Activated naive CD4-positive, alpha-beta T cell treated with anti-CD3 and anti-CD28 coated beads, Interleukin-2, amount 50 U/mL, for 72 hours (primary cell): Measurements from ENCODE around the gene POU2F2. TPM values are rescaled to one million over a fixed set of nuclear protein-coding genes. Genes with fewer than 3 reads are reported as not detected.

Experiments used
- ATAC-seq, 2 donors: fragments of 150-1000 bp; cut with Tn5 transposase; 2 replicates each; pipeline ENCODE4 v1.10.0; 2021; ENCODE audit warnings: mild to moderate bottlenecking in 2 of 2, moderate library complexity in 2 of 2
- DNase-seq, 2 donors: peaks; one replicate each; pipeline ENCODE4 v3.0.0; 2021 to 2022; ENCODE audit warnings: low spot score in 2 of 2
- H3K27ac Mint-ChIP-seq, 2 donors: one replicate each; pipeline ENCODE4 v1.8.0; 2022; ENCODE audit warnings: mild to moderate bottlenecking in 2 of 2, mixed read lengths in 2 of 2
- H3K36me3 Mint-ChIP-seq, 2 donors: one replicate each; pipeline ENCODE4 v1.8.0; 2022; ENCODE audit warnings: mixed read lengths in 2 of 2
- H3K9me3 Mint-ChIP-seq, 2 donors: one replicate each; pipeline ENCODE4 v1.8.0; 2022; ENCODE audit warnings: mixed read lengths in 2 of 2
- total RNA-seq, 2 donors: library from RNA; stranded (reverse); gene quantifications; one replicate each; pipeline ENCODE4 v1.2.3, GENCODE V29; 2022

Gene POU2F2
- total RNA-seq, 2 donors from 2014 or later: 34.2 to 39.6 TPM

DNA sequence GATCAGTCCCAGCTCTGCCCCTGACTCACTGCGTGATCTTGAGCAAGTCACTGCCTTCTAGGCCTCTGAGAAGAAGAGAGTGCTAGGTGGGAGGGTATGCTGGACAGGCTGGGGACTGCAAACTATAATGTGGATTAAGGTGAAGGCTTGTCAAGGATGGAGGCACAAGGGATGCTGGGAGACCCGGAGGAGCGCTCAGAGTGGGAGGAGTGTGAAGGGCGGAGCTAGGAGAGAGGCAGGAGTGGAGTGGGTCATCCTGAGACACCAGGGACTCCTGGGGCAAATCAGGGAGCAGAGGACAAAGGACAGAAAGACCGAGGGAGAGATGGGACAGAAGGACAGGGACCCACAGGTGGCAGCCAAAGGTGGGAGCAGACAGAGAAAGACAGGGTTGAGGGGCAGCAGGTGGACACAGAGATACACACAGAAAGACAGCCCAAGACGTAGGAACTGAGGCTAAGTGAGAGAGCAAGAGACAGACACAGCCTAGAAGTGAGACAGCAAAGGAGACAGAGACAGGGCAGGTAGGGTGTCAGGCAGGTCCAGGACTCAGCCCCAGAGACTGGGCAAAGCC lies 64.8 kb downstream of the POU2F2 start:
- peak in 1 of 2 donors; percentile 21 for ATAC-seq
- Mint-ChIP-seq H3K27ac (no peak overlapping the region), H3K9me3 (no peaks in the 10 kb centered on the region), H3K36me3 (no peaks in the 10 kb centered on the region)
- DNase-seq: no peak

DNA sequence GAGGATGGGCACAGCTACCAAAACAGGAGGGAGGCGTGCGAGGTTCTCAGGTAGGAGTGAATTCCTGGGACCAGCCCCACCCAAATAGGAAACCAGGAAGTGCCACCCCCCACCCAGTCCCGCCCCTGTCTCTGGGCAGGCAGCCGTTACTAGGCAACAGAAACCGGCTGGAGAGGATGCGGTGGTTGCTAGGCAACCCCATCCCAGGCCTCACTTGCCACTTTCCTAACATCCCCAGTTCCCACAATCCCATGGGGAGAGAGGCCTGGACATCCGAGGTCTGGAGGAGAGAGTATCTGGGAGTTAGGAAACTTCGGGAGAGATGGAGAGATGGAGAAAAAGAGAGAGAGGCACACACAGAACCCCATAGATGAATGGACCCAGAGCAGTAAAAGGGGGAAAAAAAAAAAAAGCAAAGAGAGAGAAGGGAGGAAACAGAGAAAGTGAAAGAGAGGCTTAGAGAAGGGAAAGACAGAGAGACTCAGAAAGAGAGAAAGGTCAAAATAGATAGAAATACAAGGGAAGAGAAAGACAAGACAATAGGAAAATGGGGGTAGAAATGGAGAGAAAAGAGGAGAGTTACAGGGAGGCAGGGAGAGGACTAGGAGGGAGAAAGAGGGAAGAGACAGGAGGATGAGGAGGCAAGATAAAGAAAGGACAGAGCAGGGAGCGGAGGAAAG lies 66.0 kb downstream of the POU2F2 start:
- ATAC-seq (no peak), DNase-seq (no peak)
- Mint-ChIP-seq H3K27ac (no peak overlapping the region), H3K36me3 (no peaks in the 10 kb centered on the region), H3K9me3 (no peaks in the 10 kb centered on the region)

DNA sequence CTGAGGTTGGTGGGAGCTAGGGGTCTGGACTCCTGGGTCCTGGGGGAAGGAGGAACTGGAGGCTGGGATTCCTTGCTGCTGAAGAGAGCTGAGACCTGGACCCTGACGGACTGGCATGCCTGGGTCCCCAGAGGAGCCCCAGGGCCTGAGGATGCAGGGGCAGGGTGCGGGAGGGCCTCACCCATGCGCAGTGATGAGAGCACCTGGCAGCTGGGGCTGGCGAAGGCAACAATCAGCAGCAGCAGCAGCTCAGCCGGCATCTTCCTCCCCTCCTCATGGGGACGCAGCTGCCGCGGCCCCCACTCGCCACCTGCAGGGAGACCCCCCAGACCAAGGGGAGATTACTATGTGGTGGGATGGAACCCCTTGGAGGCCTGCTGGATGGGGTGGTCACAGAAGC lies 66.7 kb downstream of the POU2F2 start:
- DNase-seq (no peak), ATAC-seq (no peak)
- H3K36me3 Mint-ChIP-seq: no peaks in the 10 kb centered on the region
- H3K9me3 Mint-ChIP-seq: no peaks in the 10 kb centered on the region
- H3K27ac Mint-ChIP-seq: no peak overlapping the region

DNA sequence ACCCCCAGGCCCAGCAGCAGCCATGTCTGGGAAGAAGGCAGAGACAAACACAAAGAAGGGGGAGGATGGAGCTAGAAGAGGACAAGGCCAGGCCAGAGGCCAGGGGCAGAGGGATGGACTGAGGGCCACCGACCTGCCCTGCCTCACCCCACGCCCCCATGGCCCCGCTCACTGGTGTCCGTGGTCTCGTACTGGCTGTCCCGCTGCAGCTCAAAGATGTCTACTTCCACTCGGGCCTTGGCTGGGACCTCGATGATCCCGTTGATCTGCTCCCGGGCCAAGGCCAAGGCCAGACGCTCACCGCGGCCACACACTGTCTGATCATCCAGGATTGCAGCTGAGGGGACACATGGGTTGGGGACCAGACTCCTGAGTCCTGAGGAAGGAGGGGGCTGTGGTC lies 67.2 kb downstream of the POU2F2 start:
- H3K36me3 Mint-ChIP-seq: no peaks in the 10 kb centered on the region
- no peak for ATAC-seq

DNA sequence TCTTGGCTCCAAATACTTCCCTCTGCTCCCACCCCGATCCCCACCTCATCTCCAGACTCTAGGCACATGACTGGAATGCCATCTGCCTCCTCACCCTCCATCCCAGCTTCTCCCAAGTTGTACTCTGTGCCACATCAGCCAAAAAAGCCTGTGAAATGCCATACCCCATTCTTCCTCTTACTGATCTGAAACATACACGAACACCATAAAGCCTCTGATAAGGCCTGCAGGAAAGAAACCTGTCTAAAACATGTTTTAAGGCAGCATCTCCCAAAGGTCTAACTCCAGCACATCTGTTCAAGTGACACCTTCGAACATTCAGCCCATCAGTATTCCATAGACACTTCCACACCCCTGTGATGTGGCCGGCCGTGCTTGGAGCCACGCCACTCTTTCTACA lies 67.8 kb downstream of the POU2F2 start:
- Mint-ChIP-seq H3K27ac (no peak overlapping the region), H3K36me3 (no peaks in the 10 kb centered on the region), H3K9me3 (no peaks in the 10 kb centered on the region)
- ATAC-seq: no peak
- DNase-seq: no peak

More for the DNA sequence above, 67.2 kb downstream of the POU2F2 start:
- Mint-ChIP-seq H3K27ac (no peak overlapping the region), H3K9me3 (no peaks in the 10 kb centered on the region)
- DNase-seq: no peak

DNA sequence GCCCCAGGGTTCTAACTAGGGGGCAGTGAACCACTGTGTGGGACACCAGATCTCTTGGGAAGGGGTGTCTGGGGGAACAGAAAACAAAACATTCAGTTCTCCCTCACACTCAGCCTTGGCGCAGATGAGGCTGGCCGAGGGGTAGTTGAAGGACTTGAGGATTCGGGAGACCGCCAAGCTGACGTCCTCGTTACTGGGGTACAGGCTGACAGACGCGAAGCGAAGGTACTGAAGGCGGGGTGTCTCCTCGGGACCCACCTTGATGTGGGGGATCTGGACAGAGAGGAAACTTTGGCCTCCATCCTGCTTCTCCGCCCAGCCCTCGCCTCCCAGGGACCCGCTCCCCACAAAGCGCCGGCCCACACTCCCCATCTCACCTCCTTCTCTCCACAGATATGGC lies 69.9 kb downstream of the POU2F2 start:
- H3K36me3 Mint-ChIP-seq: no peaks in the 10 kb centered on the region
- H3K9me3 Mint-ChIP-seq: no peaks in the 10 kb centered on the region
- H3K27ac Mint-ChIP-seq: peak overlapping the region in 1 of 2 donors; percentile 46
- no peak for ATAC-seq
- DNase-seq: no peak

DNA sequence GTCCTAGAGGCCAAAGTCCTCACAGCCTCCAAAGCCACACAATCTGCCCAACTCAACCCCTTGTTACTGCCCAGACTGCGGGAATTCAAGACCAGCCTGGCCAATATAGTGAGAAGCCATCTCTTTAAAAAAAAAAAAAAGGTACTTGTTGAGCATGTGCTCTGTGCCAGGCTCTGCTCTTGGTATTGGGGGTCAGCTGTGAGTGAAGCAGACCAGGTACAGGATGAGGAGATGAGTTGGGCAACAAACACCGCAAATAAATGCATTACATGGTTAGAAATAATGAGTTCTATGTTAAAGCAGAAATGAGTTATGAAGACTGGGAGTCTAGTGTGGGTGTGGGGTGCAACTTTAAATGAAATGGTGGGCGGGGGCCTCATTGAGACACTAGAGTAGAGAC lies 72.1 kb downstream of the POU2F2 start:
- no peak overlapping the region for H3K27ac Mint-ChIP-seq
- no peaks in the 10 kb centered on the region for H3K36me3 Mint-ChIP-seq
- DNase-seq (no peak), ATAC-seq (no peak)
- H3K9me3 Mint-ChIP-seq: no peaks in the 10 kb centered on the region

DNA sequence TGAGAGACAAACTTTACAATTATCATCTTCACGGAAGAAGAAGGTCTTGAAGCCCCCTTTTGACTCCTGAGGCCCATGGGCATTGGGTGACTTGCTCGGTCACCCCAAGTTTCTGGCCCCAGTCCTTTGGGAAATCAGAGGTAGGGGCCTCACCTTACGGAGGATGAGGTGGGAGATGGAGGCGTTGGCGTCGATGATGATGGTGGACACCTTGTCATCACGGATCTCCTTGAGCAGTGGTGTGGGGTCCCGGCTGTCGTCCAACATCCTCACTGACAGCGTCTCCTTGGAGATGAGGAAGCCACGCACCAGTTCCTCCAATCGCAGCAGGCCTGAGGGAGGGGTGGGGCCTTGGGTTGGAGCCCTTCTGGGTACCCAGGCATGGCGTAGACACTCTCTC lies 73.0 kb downstream of the POU2F2 start:
- H3K9me3 Mint-ChIP-seq: no peaks in the 10 kb centered on the region
- no peak overlapping the region for H3K27ac Mint-ChIP-seq
- H3K36me3 Mint-ChIP-seq: no peaks in the 10 kb centered on the region
- DNase-seq (no peak), ATAC-seq (no peak)

DNA sequence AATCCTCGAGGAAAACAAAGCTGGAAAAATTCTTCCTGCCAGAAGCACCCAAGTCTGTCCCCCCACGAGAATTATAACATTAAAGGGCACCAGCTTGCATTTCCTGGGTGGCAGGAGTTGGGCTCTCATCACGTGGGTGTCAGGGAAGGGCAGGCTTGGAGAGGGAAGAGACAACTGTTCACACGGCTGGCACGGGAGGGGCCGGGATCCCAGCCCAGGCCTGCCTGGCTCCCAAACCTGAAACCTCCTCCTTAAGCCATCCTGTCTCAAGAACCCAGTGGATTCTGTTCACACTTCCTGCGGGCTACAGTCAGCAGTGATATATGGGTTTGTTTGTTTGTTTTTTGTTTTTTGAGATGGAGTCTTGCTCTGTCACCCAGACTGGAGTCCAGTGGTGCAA lies 74.4 kb downstream of the POU2F2 start:
- H3K9me3 Mint-ChIP-seq: no peaks in the 10 kb centered on the region
- ATAC-seq: no peak
- DNase-seq: no peak
- H3K27ac Mint-ChIP-seq: no peak overlapping the region
- no peaks in the 10 kb centered on the region for H3K36me3 Mint-ChIP-seq

DNA sequence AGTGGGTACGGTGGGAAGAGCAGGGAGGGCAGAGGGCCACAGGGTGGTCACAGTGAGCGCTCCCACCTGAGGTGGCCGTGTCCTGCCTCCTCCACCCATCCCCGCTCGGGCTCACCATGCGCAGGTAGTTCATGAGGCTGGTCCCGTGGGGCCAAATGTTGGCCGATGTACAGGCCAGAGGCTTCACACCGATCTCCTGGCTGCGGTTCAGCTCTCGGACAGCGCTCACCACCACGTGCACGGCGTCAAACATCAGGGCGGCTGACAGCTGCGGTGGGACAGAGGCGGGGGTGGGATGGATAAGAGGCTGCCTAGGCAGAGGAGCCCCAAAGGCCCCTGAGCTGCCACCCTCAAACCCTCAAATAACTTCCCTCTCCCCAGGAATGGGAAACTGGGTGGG lies 78.0 kb downstream of the POU2F2 start:
- ATAC-seq: no peak
- Mint-ChIP-seq H3K36me3 (no peaks in the 10 kb centered on the region), H3K27ac (no peak overlapping the region), H3K9me3 (no peaks in the 10 kb centered on the region)
- DNase-seq: no peak

DNA sequence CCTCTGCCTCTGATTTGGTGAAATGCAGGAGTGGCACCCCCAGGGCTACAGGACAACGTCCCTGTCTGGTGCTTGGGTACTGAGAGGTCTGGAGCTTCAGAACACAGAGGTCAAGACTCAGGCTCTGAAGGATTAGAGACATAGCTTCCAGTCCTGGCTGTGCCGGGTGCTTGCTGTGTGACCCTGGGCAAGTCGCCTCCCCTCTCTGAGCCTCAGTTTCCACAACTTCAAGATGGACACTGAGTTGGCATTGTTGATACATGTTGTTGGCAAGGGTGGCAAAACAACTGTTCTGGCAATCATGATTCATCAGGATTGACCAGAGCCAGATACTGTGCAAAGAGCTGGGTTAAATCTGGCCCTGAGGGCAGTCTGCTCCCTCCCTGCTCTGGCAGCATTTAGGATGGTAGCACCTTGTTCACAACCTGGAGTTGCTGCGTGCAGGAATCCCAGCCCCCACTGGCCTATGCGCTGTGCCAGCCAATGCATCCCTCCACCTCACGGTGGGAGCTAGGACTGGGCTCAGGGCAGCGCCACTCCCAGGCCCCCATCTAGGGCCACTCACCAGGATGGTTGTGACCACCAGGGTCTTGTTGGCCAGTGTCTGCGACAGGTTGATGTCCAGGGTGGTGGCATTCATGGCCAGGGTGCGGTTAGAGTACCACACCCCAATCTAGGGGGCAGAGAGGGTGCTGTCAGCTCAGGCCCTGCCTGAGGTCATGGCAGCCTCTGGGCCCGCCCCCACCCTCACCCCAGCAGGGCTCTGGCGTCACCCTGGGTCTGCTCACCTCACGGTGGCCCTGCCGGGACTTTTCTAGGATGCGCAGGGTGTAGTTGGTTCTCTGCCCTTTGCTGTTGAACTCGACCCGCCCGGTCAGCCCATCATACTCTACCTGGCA lies 79.0 kb downstream of the POU2F2 start:
- DNase-seq: no peak
- Mint-ChIP-seq H3K9me3 (no peaks in the 10 kb centered on the region), H3K27ac (peak overlapping the region in 1 of 2 donors; percentile 49), H3K36me3 (no peaks in the 10 kb centered on the region)
- ATAC-seq: no peak

DNA sequence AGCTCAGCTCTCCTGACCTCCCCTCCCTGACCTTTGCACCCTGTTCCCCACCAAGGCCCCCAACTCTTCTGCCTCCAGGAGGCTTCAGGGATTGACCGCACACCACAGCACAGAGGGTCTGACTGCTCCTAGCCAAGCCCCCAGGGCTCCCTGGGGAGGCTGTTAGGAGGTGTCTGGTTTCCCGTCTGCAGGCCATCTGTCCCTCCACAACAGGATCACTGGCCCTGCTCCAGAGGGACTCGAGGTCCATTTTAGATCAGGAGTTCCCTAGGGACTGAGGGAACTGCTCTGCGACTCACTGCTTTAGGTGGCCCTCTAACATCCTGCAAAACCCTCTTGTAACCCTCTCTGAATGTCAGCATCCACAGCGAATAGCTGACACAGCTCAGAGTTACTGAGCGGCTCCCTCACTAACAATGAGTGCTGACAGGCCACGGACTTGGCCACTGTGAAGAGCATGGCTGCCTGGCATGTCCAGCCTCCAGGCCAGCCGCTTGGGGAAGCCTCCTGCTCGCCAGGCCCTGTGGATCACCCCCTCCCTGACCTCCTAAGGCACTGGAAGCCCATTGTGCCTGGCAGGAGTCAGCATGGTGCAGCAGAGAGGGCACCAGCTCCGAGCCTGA lies 79.9 kb downstream of the POU2F2 start:
- no peak for DNase-seq
- Mint-ChIP-seq H3K9me3 (no peaks in the 10 kb centered on the region), H3K36me3 (no peaks in the 10 kb centered on the region), H3K27ac (peak overlapping the region in 1 of 2 donors; percentile 79)
- no peak for ATAC-seq

DNA sequence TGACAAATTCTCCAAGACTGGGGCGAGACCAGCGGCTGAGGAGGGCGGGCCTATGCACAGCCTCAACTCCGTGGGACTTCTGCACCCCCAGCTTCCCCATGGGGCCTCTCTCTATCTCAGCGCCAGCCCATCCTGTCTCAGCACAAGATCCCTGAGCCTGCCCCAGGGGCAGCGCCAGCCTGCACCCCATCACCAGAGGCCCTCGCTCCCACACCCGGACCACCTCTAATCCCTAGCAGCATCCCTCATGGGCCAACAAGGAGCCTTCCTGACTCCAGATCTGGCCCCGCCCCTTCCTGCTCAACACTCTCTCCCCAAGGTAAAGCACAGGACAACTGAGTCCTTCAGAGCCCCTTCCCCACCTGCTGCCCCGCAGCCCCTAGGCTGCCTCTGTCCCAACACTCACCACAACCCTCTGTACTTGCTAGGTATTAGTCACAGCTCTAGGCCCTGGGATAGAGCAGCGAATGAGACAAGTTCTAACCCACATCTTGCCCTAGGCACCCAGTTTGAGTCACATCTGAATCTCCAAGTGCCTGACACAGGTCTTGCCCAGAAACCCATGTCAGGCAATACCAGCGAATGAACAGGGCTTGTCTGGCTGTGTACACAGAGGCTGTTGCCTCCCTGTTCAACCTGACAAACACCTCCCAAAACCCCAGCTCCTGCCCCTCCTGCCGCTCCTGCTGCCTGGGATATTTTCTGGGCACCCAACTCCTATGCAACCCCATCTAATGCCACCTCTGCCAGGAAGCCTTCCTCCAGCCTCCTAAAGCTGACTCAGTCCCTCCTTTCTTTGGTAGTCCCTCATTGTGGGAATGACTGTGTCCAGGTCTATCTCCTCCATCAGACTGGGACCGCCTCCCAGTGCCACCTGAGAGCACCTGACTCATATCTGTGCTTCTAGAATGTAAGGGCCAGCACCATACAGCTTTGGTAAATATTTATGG lies 80.8 kb downstream of the POU2F2 start:
- ATAC-seq (peak; percentile 93 to 97), DNase-seq (peak; percentile 65)
- Mint-ChIP-seq H3K36me3 (no peaks in the 10 kb centered on the region), H3K27ac (peak overlapping the region; percentile 79 to 87), H3K9me3 (no peaks in the 10 kb centered on the region)

DNA sequence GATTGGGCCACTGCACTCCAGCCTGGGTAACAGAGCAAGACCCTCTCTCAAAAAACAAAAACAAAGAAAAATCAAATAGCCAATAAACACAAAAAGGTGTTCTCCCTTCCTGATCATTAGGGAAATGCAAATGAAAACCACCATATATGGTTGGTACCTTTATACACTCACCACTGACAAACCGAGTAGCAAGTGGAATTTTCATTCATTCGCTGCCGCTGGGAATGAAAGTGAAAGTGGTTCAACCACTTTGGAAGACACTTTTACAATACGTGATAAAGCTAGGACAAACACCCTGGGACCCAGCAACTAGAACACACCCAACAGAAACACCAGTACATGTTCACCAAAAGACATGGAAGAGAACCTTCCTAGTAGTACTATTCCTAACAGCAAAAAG lies 83.3 kb downstream of the POU2F2 start:
- ATAC-seq (no peak), DNase-seq (no peak)
- no peaks in the 10 kb centered on the region for H3K9me3 Mint-ChIP-seq
- no peaks in the 10 kb centered on the region for H3K36me3 Mint-ChIP-seq
- H3K27ac Mint-ChIP-seq: peak overlapping the region in 1 of 2 donors; percentile 78

DNA sequence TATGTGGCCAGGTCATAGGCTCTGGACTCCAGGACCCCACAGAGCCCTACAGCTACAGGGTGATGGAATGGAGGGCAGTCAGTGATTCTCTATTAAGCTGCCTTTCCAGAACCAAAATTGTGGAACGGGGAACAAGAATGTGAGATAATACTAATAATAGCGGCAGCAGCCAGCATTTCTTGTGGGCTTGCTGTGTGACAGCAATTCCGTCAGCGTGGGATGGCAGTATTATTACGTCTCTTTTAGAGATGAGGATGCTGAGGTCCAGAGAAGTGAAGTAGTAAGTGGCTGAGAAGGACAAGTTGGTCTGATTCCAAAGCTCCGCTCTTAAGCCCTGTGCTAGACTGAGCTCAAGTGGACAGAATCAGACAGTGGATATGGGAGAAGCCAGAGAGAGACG lies 86.7 kb downstream of the POU2F2 start:
- Mint-ChIP-seq H3K36me3 (no peaks in the 10 kb centered on the region), H3K9me3 (no peaks in the 10 kb centered on the region), H3K27ac (no peak overlapping the region)
- DNase-seq (no peak), ATAC-seq (no peak)

DNA sequence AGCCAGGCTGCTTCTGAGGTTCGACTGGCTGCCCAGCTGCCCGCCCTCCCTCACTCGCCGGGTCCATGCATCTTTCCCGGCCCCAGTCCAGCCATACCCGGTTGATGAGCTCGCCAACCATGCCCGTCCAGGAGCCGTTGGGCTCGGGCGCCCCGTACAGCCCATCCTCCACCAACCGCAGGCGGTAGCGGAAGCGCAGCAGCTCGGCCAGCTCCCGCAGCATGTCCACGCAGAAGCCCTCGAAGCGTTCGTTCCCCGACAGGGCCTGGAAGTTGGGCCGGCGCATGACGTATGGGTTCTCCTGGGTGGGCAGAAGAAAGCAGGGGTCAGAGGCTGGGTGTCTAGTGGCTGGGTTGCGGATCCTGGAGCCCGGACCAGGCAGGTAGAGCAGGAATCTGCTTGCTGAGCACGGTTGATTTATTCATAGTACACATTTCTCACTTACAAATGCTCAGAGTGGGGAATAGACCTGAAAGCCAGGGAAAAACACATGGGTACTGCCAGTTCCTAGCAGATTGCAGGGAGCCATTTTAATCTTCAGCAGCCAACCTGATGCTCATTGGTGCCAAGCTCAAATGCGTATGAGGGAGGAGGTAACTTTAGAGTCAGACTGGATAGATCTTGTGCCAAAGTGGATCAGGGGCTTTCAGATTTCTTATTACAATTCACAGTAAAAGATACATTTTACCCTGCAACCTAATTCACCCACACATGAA lies 89.6 kb downstream of the POU2F2 start:
- no peak for DNase-seq
- Mint-ChIP-seq H3K9me3 (no peaks in the 10 kb centered on the region), H3K36me3 (no peaks in the 10 kb centered on the region), H3K27ac (no peak overlapping the region)
- no peak for ATAC-seq
